ENCODE results near the gene KIF3A. TPM values are rescaled to one million over a fixed set of nuclear protein-coding genes. Genes with fewer than 3 reads are reported as not detected.

The KIF3A gene
- total and polyA plus RNA-seq, 2 of the 8 experiments (the other 6 are each of a cell fraction or from before 2014, with no cell fraction given): 3.1 to 13.1 TPM

- no peak overlapping the region for H2BK120ac ChIP-seq (replicated peaks; ENCODE audit: low read depth, low read length)
- POLR2A ChIA-PET (ENCODE audit: partially characterized antibody): no interaction called here
- H2BK12ac ChIP-seq (ENCODE audit: low read depth, low read length): no peak overlapping the region
- no peak overlapping the region for H3K4ac ChIP-seq (replicated peaks; ENCODE audit: insufficient read length, low read depth, low read length)
- H3K23ac ChIP-seq (ENCODE audit: insufficient read length): no peak overlapping the region
- no peak overlapping the region for H3K56ac ChIP-seq (replicated peaks; ENCODE audit: insufficient read length, low read depth, low read length)
- no peak overlapping the region for H3K4me3 ChIP-seq (ENCODE audit: extremely low read depth in 1 of 4, insufficient read depth in 2 of 4, low read depth in 3 of 4, low read length in 4 of 4)
- no peak overlapping the region for H3K4me2 ChIP-seq (ENCODE audit: insufficient read depth in 1 of 2, low read depth in 2 of 2, low read length in 2 of 2)
- H4K20me1 ChIP-seq (replicated peaks in 1 of 2; ENCODE audit: control insufficient read depth in 1 of 2, insufficient read depth in 2 of 2, low read length in 2 of 2): no peaks in the 10 kb centered on the region
- no peak overlapping the region for H2BK20ac ChIP-seq (ENCODE audit: low read length)
- no peak overlapping the region for H2BK5ac ChIP-seq (ENCODE audit: low read depth, low read length)
- no peak overlapping the region for H4K5ac ChIP-seq (ENCODE audit: insufficient read length, low read depth, low read length)
- no peaks in the 10 kb centered on the region for H3K79me1 ChIP-seq (ENCODE audit: low read depth, low read length)
- H2AK5ac ChIP-seq (ENCODE audit: low read depth, low read length): no peak overlapping the region
- no peak overlapping the region for H2BK15ac ChIP-seq (ENCODE audit: low read length)
- H3K9me3 ChIP-seq (ENCODE audit: insufficient read depth in 2 of 2, low read depth in 1 of 2, low read length in 1 of 2): no peaks in the 10 kb centered on the region
- CTCF ChIA-PET (ENCODE audit: partially characterized antibody): interaction anchor here (1.0 to 3.1 kb wide), 5 partner anchors 11 to 66 kb away, joined by 3 to 18 read pairs (median 3); no protein-coding TSS in a partner anchor
- FAIRE-seq (no peak), DNase-seq (ENCODE audit: low read depth in 1 of 2, low spot score in 2 of 2) (no peak)
- H4K91ac ChIP-seq (replicated peaks; ENCODE audit: insufficient read length, low read length): no peak overlapping the region
- no peaks in the 10 kb centered on the region for H3K4me1 ChIP-seq (replicated peaks in 1 of 4; ENCODE audit: control insufficient read depth in 3 of 4, insufficient read depth in 4 of 4, low read length in 3 of 4)
- no peaks in the 10 kb centered on the region for H3K79me2 ChIP-seq (ENCODE audit: control insufficient read depth in 1 of 2, insufficient read depth in 2 of 2, low read length in 2 of 2)
- H4K8ac ChIP-seq (ENCODE audit: extremely low read depth, insufficient read depth, low read length): no peak overlapping the region
- no peaks in the 10 kb centered on the region for H3K23me2 ChIP-seq (ENCODE audit: low read depth, low read length)
- H3K36me3 ChIP-seq (ENCODE audit: control insufficient read depth in 2 of 4, insufficient read depth in 4 of 4, low read length in 3 of 4): no peaks in the 10 kb centered on the region
- no peak for TF ChIP-seq NANOG (IDR thresholded peaks at IDR 0.05; ENCODE audit: insufficient read depth, low read depth, low read length, poor library complexity, severe bottlenecking)
- TF ChIP-seq JUND (IDR thresholded peaks at IDR 0.05; ENCODE audit: low read length): no peak
- no peak for TF ChIP-seq EGR1 (IDR thresholded peaks at IDR 0.05; ENCODE audit: borderline replicate concordance, low read depth, low read length)
- TF ChIP-seq KDM1A (IDR thresholded peaks at IDR 0.05; ENCODE audit: borderline replicate concordance, low read length): no peak
- no peak for TF ChIP-seq EP300 (IDR thresholded peaks at IDR 0.05; ENCODE audit: borderline replicate concordance in 1 of 2, low read depth in 2 of 2, low read length in 2 of 2)
- no peak for TF ChIP-seq KDM5A (IDR thresholded peaks at IDR 0.05; ENCODE audit: low read length)
- TF ChIP-seq SAP30 (IDR thresholded peaks at IDR 0.05; ENCODE audit: insufficient read depth, insufficient replicate concordance, low read length): no peak
- no peak for TF ChIP-seq TAF7 (optimal IDR thresholded peaks at IDR 0.05; ENCODE audit: borderline replicate concordance, low read depth, low read length)
- TF ChIP-seq YY1 (IDR thresholded peaks at IDR 0.05; ENCODE audit: low read depth, low read length): no peak
- no peak for TF ChIP-seq RXRA (IDR thresholded peaks at IDR 0.05; ENCODE audit: insufficient read depth, low read depth, low read length)
- no peak for TF ChIP-seq CREB1 (IDR thresholded peaks at IDR 0.05)
- H3K27ac ChIP-seq (ENCODE audit: low read depth, low read length): no peak overlapping the region
- no peak overlapping the region for H3K9ac ChIP-seq (replicated peaks in 1 of 4; ENCODE audit: extremely low read depth in 1 of 4, low read depth in 3 of 4, low read length in 3 of 4)
- no peak overlapping the region for H3K18ac ChIP-seq (ENCODE audit: extremely low read depth, low read length)
- 86% methylated on average over 7 of the region's 7 CpGs; no CpG with 5 or more reads in 1 of the 2 experiments for WGBS, 2 experiments (ENCODE audit: extremely low coverage in 1 of 2, insufficient coverage in 1 of 2, insufficient read length in 1 of 2, insufficient replicate concordance in 2 of 2, low coverage in 1 of 2, low lambda C conversion rate in 2 of 2, missing lambda C conversion rate in 1 of 2)
- H2AFZ ChIP-seq (ENCODE audit: low read length): no peak overlapping the region
- no peak overlapping the region for H3K14ac ChIP-seq (ENCODE audit: insufficient read length)
- H3K27me3 ChIP-seq (replicated peaks in 1 of 4; ENCODE audit: control insufficient read depth in 3 of 4, extremely low read depth in 1 of 4, insufficient read depth in 3 of 4, low read length in 3 of 4): no peaks in the 10 kb centered on the region
Measured at GRCh38 chr5:132688536-132689339, 48.6 kb downstream of the KIF3A start.
